Fibroblast of the aortic adventitia (primary cell): ENCODE results near the gene GLS. TPM values are rescaled to one million over a fixed set of nuclear protein-coding genes. Genes with fewer than 3 reads are reported as not detected.

Source experiments
- DNase-seq: peaks from one replicate; pipeline ENCODE4 v3.0.0-alpha.2; 2010; ENCODE audit warnings: low read depth
- H3K4me3 ChIP-seq: 2 replicates; pipeline ENCODE4 v1.5.1; 2011; ENCODE audit warnings: low read depth, mild to moderate bottlenecking, control low read depth, low read length, moderate library complexity
- CTCF ChIP-seq: IDR thresholded peaks from 2 replicates; pipeline ENCODE4 v1.5.1; 2011; ENCODE audit warnings: mild to moderate bottlenecking, low read length, control low read depth, inconsistent platforms; ENCODE audit not compliant: insufficient read depth
- total RNA-seq: library from RNA; depleted of rRNA; stranded (reverse); fragments of >200 nt; gene quantifications from 2 replicates; pipeline ENCODE4 v1.2.3, GENCODE V29; 2012; ENCODE audit warnings: low replicate concordance

GLS gene
- total RNA-seq, 1 donor, result 116 TPM

- DNase-seq, result peak; percentile 92
- no peak overlapping the region for H3K4me3 ChIP-seq
- no peak for TF ChIP-seq CTCF
These were observed 42.1 kb upstream of the GLS start for GRCh38 chr2:190838492-190838910.

GRCh38 chr2:190840569-190841172 is 40.0 kb upstream of the GLS start:
- DNase-seq, result no peak
- H3K4me3 ChIP-seq, result no peak overlapping the region
- TF ChIP-seq CTCF, result no peak

- DNase-seq, result peak; percentile 49
- TF ChIP-seq CTCF, result no peak
- no peak overlapping the region for H3K4me3 ChIP-seq
These were observed 38.7 kb upstream of the GLS start for GRCh38 chr2:190841707-190842505.

GRCh38 chr2:190842606-190843104 is 38.0 kb upstream of the GLS start:
- no peak for TF ChIP-seq CTCF
- DNase-seq, result no peak
- H3K4me3 ChIP-seq, result no peak overlapping the region

GRCh38 chr2:190843890-190844699 is 36.5 kb upstream of the GLS start:
- DNase-seq, result peak; percentile 34
- H3K4me3 ChIP-seq, result no peak overlapping the region
- TF ChIP-seq CTCF, result no peak

GRCh38 chr2:190844700-190845401 is 35.8 kb upstream of the GLS start:
- DNase-seq, result no peak
- TF ChIP-seq CTCF, result no peak
- no peak overlapping the region for H3K4me3 ChIP-seq
